Superior temporal gyrus (tissue), 1 donor: ENCODE results near the gene LRIG3.
"Not testable (repeated sequence)": the region's sequence is repeated elsewhere in the genome, so short reads cannot be mapped to it uniquely, and the experiment has no call there.

Experiments used
- DNase-seq: peaks from one replicate; pipeline ENCODE4 v3.0.0-alpha.2; 2016; ENCODE audit errors: extremely low spot score

Gene LRIG3

GRCh38 chr12:58857206-58857605 is 63.1 kb downstream of the LRIG3 start:
- DNase-seq: not testable (repeated sequence)

- not testable (repeated sequence) for DNase-seq
Measured at GRCh38 chr12:58855630-58856029, 64.7 kb downstream of the LRIG3 start.

GRCh38 chr12:58850826-58851225 is 69.5 kb downstream of the LRIG3 start:
- DNase-seq: no peak

GRCh38 chr12:58847901-58848600 is 72.3 kb downstream of the LRIG3 start:
- no peak for DNase-seq

GRCh38 chr12:58844161-58844560 is 76.1 kb downstream of the LRIG3 start:
- DNase-seq: no peak

- no peak for DNase-seq
Measured at GRCh38 chr12:58841058-58841798, 79.1 kb downstream of the LRIG3 start.

GRCh38 chr12:58833853-58834252 is 86.5 kb downstream of the LRIG3 start:
- peak; percentile 69 for DNase-seq

GRCh38 chr12:58832920-58833319 is 87.4 kb downstream of the LRIG3 start:
- no peak for DNase-seq
